ENCODE data around the gene EVC2. TPM values are rescaled to one million over a fixed set of nuclear protein-coding genes. Genes with fewer than 3 reads are reported as not detected.

The EVC2 gene
- total RNA-seq, 2 donors from 2014 or later, result 9.7 to 11.7 TPM

- no peaks in the 10 kb centered on the region for H3K9me3 Mint-ChIP-seq
- Histone ChIP-seq H3K27ac (ENCODE audit: low read depth, low read length) (no peak overlapping the region), H3K4me1 (ENCODE audit: control insufficient read depth, insufficient read depth, low read length) (peaks cover 4% of the 10 kb centered on the region), H3K9ac (ENCODE audit: extremely low read depth, low read length, poor library complexity, severe bottlenecking) (no peak overlapping the region), H3K27me3 (ENCODE audit: control insufficient read depth, insufficient read depth, low read length, poor library complexity, severe bottlenecking) (no peaks in the 10 kb centered on the region), H3K4me3 (ENCODE audit: low read length) (no peak overlapping the region), H3K9me3 (ENCODE audit: control insufficient read depth, low read length) (peaks cover 9% of the 10 kb centered on the region), H3K36me3 (ENCODE audit: control insufficient read depth, insufficient read depth, low read length) (peaks cover 18% of the 10 kb centered on the region)
- H3K4me3 Mint-ChIP-seq, result no peak overlapping the region
- H3K4me1 Mint-ChIP-seq, result peaks cover 8% of the 10 kb centered on the region
- peaks cover 66% of the 10 kb centered on the region for H3K36me3 Mint-ChIP-seq (ENCODE audit: low read depth)
- WGBS, 2 experiments (ENCODE audit: insufficient coverage in 1 of 2, insufficient read length in 1 of 2), result 92 to 99% methylated on average over 7 to 9 of the region's 9 CpGs
- H3K27me3 Mint-ChIP-seq (ENCODE audit: insufficient read depth), result no peaks in the 10 kb centered on the region
- H3K27ac Mint-ChIP-seq, result no peak overlapping the region
- DNase-seq, result no peak
- TF ChIP-seq CTCF (conservative IDR thresholded peaks at IDR 0.05), result no peak
These were observed 23.1 kb downstream of the EVC2 start for GRCh38 chr4:5685296-5685695.

GRCh38 chr4:5683566-5683965, 24.8 kb downstream of the EVC2 start:
- DNase-seq, result no peak
- Histone ChIP-seq H3K4me1 (ENCODE audit: control insufficient read depth, insufficient read depth, low read length) (no peaks in the 10 kb centered on the region), H3K27me3 (ENCODE audit: control insufficient read depth, insufficient read depth, low read length, poor library complexity, severe bottlenecking) (no peaks in the 10 kb centered on the region), H3K36me3 (ENCODE audit: control insufficient read depth, insufficient read depth, low read length) (peaks cover 15% of the 10 kb centered on the region), H3K4me3 (ENCODE audit: low read length) (no peak overlapping the region), H3K9me3 (ENCODE audit: control insufficient read depth, low read length) (peaks cover 9% of the 10 kb centered on the region), H3K9ac (ENCODE audit: extremely low read depth, low read length, poor library complexity, severe bottlenecking) (no peak overlapping the region), H3K27ac (ENCODE audit: low read depth, low read length) (no peak overlapping the region)
- Mint-ChIP-seq H3K36me3 (ENCODE audit: low read depth) (peaks cover 54% of the 10 kb centered on the region), H3K27ac (no peak overlapping the region), H3K27me3 (ENCODE audit: insufficient read depth) (no peaks in the 10 kb centered on the region), H3K4me3 (no peak overlapping the region), H3K4me1 (peaks cover 8% of the 10 kb centered on the region), H3K9me3 (no peaks in the 10 kb centered on the region)
- TF ChIP-seq CTCF (conservative IDR thresholded peaks at IDR 0.05), result no peak
- 82 to 83% methylated on average over 6 to 10 of the region's 10 CpGs for WGBS, 2 experiments (ENCODE audit: insufficient coverage in 1 of 2, insufficient read length in 1 of 2)

DNA sequence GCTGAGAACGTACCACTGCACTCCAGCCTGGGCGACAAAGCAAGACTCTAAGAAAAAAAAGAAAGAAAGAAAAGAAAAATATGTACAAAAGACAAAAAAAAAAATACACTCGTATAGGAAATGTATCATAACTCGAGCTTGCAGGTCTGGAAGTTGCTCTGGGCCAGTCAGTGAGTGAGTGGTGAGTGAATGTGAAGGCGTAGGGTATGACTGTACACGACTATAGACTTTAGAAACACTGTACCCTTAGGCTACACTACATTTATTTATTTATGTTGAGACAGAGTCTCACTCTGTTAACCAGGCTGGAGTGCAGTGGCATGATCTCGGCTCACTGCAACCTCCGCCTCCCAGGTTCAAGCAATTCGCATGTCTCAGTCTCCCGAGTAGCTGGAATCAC, 29.4 kb downstream of the EVC2 start:
- H3K9me3 ChIP-seq (ENCODE audit: control insufficient read depth, low read length), result no peaks in the 10 kb centered on the region
- H3K36me3 Mint-ChIP-seq (ENCODE audit: low read depth), result peaks cover 28% of the 10 kb centered on the region
- WGBS, 2 experiments (ENCODE audit: insufficient coverage in 1 of 2, insufficient read length in 1 of 2), result 93 to 96% methylated on average over 4 to 10 of the region's 10 CpGs
- H3K9me3 Mint-ChIP-seq, result no peaks in the 10 kb centered on the region
- DNase-seq, result no peak
- no peaks in the 10 kb centered on the region for H3K27me3 Mint-ChIP-seq (ENCODE audit: insufficient read depth)
- TF ChIP-seq CTCF (conservative IDR thresholded peaks at IDR 0.05), result no peak
- H3K4me1 Mint-ChIP-seq, result peaks cover 12% of the 10 kb centered on the region
- no peaks in the 10 kb centered on the region for H3K36me3 ChIP-seq (ENCODE audit: control insufficient read depth, insufficient read depth, low read length)
- H3K4me3 Mint-ChIP-seq, result no peak overlapping the region
- H3K4me1 ChIP-seq (ENCODE audit: control insufficient read depth, insufficient read depth, low read length), result no peaks in the 10 kb centered on the region
- H3K4me3 ChIP-seq (ENCODE audit: low read length), result no peak overlapping the region
- no peak overlapping the region for H3K27ac ChIP-seq (ENCODE audit: low read depth, low read length)
- no peaks in the 10 kb centered on the region for H3K27me3 ChIP-seq (ENCODE audit: control insufficient read depth, insufficient read depth, low read length, poor library complexity, severe bottlenecking)
- no peak overlapping the region for H3K27ac Mint-ChIP-seq
- H3K9ac ChIP-seq (ENCODE audit: extremely low read depth, low read length, poor library complexity, severe bottlenecking), result no peak overlapping the region
